Neural cell (in vitro differentiated cells): ENCODE measurements around the gene ARL15. TPM values are rescaled to one million over a fixed set of nuclear protein-coding genes. Genes with fewer than 3 reads are reported as not detected.

Experiments
- H2AFZ ChIP-seq: fragments of 200-600, 300-800 bp; sonication (generic), shearing (Covaris generic); 2 replicates; pipeline ENCODE4 v1.6.0; 2014; ENCODE audit warnings: low read depth, mild to moderate bottlenecking, antibody characterized with exemption, low read length, moderate library complexity
- H3F3A ChIP-seq: fragments of 200-600 bp; shearing (Covaris generic); 2 replicates; pipeline ENCODE4 v1.6.1; 2016; ENCODE audit warnings: mild to moderate bottlenecking, moderate library complexity, mixed read lengths, antibody characterized with exemption, low read length; ENCODE audit not compliant: insufficient read depth, poor library complexity, severe bottlenecking
- H3K27ac ChIP-seq: fragments of 200-600, 300-800 bp; sonication (generic), shearing (Covaris generic); 2 replicates; pipeline ENCODE4 v1.5.1; 2014; ENCODE audit warnings: mild to moderate bottlenecking, low read length, moderate library complexity
- H3K27me3 ChIP-seq: fragments of 300-800, 200-600 bp; sonication (generic), shearing (Covaris generic); 2 replicates; pipeline ENCODE4 v1.6.0; 2014; ENCODE audit warnings: mild to moderate bottlenecking, low read depth, low read length, moderate library complexity; ENCODE audit not compliant: insufficient read depth
- H3K36me3 ChIP-seq: fragments of 300-800, 200-600 bp; sonication (generic), shearing (Covaris generic); 2 replicates; pipeline ENCODE4 v1.5.1; 2014; ENCODE audit warnings: mild to moderate bottlenecking, antibody characterized with exemption, low read length, moderate library complexity; ENCODE audit not compliant: insufficient read depth
- H3K4me2 ChIP-seq: fragments of 300-800, 200-600 bp; sonication (generic), shearing (Covaris generic); 2 replicates; pipeline ENCODE4 v1.6.0; 2014; ENCODE audit warnings: mild to moderate bottlenecking, low read length
- H3K4me3 ChIP-seq: fragments of 300-800, 200-600 bp; sonication (generic), shearing (Covaris generic); 2 replicates; pipeline ENCODE4 v1.5.1; 2014; ENCODE audit warnings: mild to moderate bottlenecking, low read length, moderate library complexity
- H3K79me2 ChIP-seq: fragments of 200-600 bp; shearing (Covaris generic); replicated peaks from 2 replicates; pipeline ENCODE4 v1.6.0; 2014; ENCODE audit warnings: mild to moderate bottlenecking, low read length, moderate library complexity; ENCODE audit not compliant: insufficient read depth
- H3K9ac ChIP-seq: fragments of 300-800, 200-600 bp; sonication (generic), shearing (Covaris generic); 2 replicates; pipeline ENCODE4 v1.6.1; 2016; ENCODE audit warnings: mild to moderate bottlenecking, low read length, mixed read lengths
- H3K9me2 ChIP-seq: fragments of 200-600 bp; shearing (Covaris generic); 2 replicates; pipeline ENCODE4 v1.6.1; 2016; ENCODE audit warnings: mild to moderate bottlenecking, low read length, mixed read lengths; ENCODE audit not compliant: insufficient read depth
- H3K9me3 ChIP-seq: fragments of 200-600, 300-800 bp; sonication (generic), shearing (Covaris generic); 2 replicates; pipeline ENCODE4 v1.6.1; 2016; ENCODE audit warnings: mild to moderate bottlenecking, mixed run types, low read length, moderate library complexity, mixed read lengths
- H4K20me1 ChIP-seq: fragments of 200-600 bp; shearing (Covaris generic); 2 replicates; pipeline ENCODE4 v1.6.1; 2016; ENCODE audit warnings: mild to moderate bottlenecking, mixed run types; ENCODE audit not compliant: insufficient read depth
- CTCF ChIP-seq: fragments of 450-650 bp; IDR thresholded peaks from 2 replicates; pipeline ENCODE4 v1.5.1; 2014; ENCODE audit warnings: antibody characterized with exemption, mild to moderate bottlenecking, moderate library complexity; ENCODE audit not compliant: poor library complexity, severe bottlenecking
- EP300 ChIP-seq: fragments of 450-650 bp; conservative IDR thresholded peaks from 2 replicates; pipeline ENCODE4 v1.6.1; 2014; ENCODE audit warnings: antibody characterized with exemption, mild to moderate bottlenecking, moderate library complexity; ENCODE audit not compliant: poor library complexity, severe bottlenecking
- EZH2 ChIP-seq: fragments of 200-600, 300-800 bp; shearing (Covaris generic), sonication (generic); IDR thresholded peaks from 2 replicates; pipeline ENCODE4 v1.6.1; 2014; ENCODE audit warnings: antibody characterized with exemption, low read length, borderline replicate concordance, mild to moderate bottlenecking; ENCODE audit not compliant: insufficient read depth, poor library complexity, severe bottlenecking
- MXI1 ChIP-seq: fragments of 450-650 bp; conservative IDR thresholded peaks from 2 replicates; pipeline ENCODE4 v1.6.1; 2014; ENCODE audit warnings: antibody characterized with exemption, mild to moderate bottlenecking; ENCODE audit not compliant: poor library complexity, severe bottlenecking
- POLR2AphosphoS5 ChIP-seq: IDR thresholded peaks from 2 replicates; pipeline ENCODE4 v1.6.1; 2012
- RAD21 ChIP-seq: fragments of 450-650 bp; conservative IDR thresholded peaks from 2 replicates; pipeline ENCODE4 v1.6.1; 2014; ENCODE audit warnings: antibody characterized with exemption, mild to moderate bottlenecking, moderate library complexity
- REST ChIP-seq: IDR thresholded peaks from 2 replicates; pipeline ENCODE4 v1.6.1; 2012; ENCODE audit warnings: borderline replicate concordance
- SMC3 ChIP-seq: fragments of 450-650 bp; conservative IDR thresholded peaks from 2 replicates; pipeline ENCODE4 v1.6.1; 2014; ENCODE audit warnings: antibody characterized with exemption, mild to moderate bottlenecking, moderate library complexity; ENCODE audit not compliant: poor library complexity
- TAF1 ChIP-seq: IDR thresholded peaks from 2 replicates; pipeline ENCODE4 v1.6.1; 2012; ENCODE audit warnings: low read depth
- polyA plus RNA-seq: library from polyadenylated mRNA; depleted of rRNA; stranded (reverse); fragments of >200 nt; gene quantifications from 2 replicates; pipeline ENCODE4 v1.2.3, GENCODE V29; 2014

The ARL15 gene
- polyA plus RNA-seq, 1 donor from 2014 or later = 51.9 TPM

DNA sequence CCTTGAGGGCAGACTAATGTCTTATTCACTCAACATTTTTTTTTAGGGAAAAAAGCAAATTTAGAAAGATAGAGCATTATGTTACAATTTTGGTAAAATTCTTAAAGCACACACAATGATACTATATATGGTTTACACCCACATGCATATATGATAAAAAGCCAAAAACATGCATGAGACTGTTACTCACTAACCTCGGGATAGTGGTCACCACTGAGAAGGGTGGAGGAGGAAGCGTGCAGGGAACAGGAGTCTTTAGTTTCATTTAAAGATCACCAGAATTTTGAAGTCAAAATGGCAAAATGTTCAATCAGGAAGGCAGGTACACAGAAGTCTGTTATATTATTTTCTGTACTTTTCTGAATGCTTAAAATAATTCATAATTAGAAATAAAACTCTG is 9.2 kb downstream of the ARL15 start:
- H3K4me2 ChIP-seq = no peak overlapping the region
- no peaks in the 10 kb centered on the region for H3F3A ChIP-seq
- H3K4me3 ChIP-seq = no peak overlapping the region
- H3K27me3 ChIP-seq = no peaks in the 10 kb centered on the region
- peaks cover 3% of the 10 kb centered on the region for H3K79me2 ChIP-seq
- no peaks in the 10 kb centered on the region for H3K9me3 ChIP-seq
- H4K20me1 ChIP-seq = no peaks in the 10 kb centered on the region
- H3K36me3 ChIP-seq = no peaks in the 10 kb centered on the region
- TF ChIP-seq EZH2 = no peak
- TF ChIP-seq CTCF = no peak
- TF ChIP-seq REST = no peak
- no peak for TF ChIP-seq EP300
- TF ChIP-seq MXI1 = no peak
- no peak for TF ChIP-seq TAF1
- TF ChIP-seq RAD21 = no peak
- TF ChIP-seq POLR2AphosphoS5 = no peak
- no peak overlapping the region for H3K27ac ChIP-seq
- no peaks in the 10 kb centered on the region for H3K9me2 ChIP-seq
- H2AFZ ChIP-seq = no peak overlapping the region
- no peak overlapping the region for H3K9ac ChIP-seq

- Histone ChIP-seq H4K20me1 (no peaks in the 10 kb centered on the region), H3K9me2 (no peaks in the 10 kb centered on the region), H2AFZ (no peak overlapping the region), H3K79me2 (no peaks in the 10 kb centered on the region), H3K27ac (no peak overlapping the region), H3K36me3 (no peaks in the 10 kb centered on the region), H3K4me2 (no peak overlapping the region), H3K9me3 (no peaks in the 10 kb centered on the region), H3K27me3 (no peaks in the 10 kb centered on the region), H3K4me3 (no peak overlapping the region), H3K9ac (no peak overlapping the region), H3F3A (no peaks in the 10 kb centered on the region)
- TF ChIP-seq TAF1 (no peak), EZH2 (no peak), POLR2AphosphoS5 (no peak), MXI1 (no peak), CTCF (no peak), SMC3 (no peak), REST (no peak), EP300 (no peak), RAD21 (no peak)
Observed at GRCh38 chr5:54298947-54299346, 11.4 kb downstream of the ARL15 start.
